Heart left ventricle (tissue), 16 donors: Measurements from ENCODE around the gene MC1R. TPM values are rescaled to one million over a fixed set of nuclear protein-coding genes. Genes with fewer than 3 reads are reported as not detected.

Source experiments
- ATAC-seq, 4 donors: fragments of 200-7000 bp; cut with Tn5 transposase; one replicate each; pipeline ENCODE4 v1.9.1; 2020 to 2022; ENCODE audit warnings: moderate library complexity in 4 of 4, mild to moderate bottlenecking in 3 of 4, moderate number of reproducible peaks in 1 of 4
- DNase-seq, 5 donors: peaks; one replicate each; pipeline ENCODE4 v3.0.0-alpha.2; 2020
- H3K27ac ChIP-seq, 12 donors: fragments of 200-600 bp; sonication (generic) in 4 of 12; one replicate each; pipeline versions ENCODE4 v1.5.0 to v1.8.0; 2016 to 2022; ENCODE audit warnings: mild to moderate bottlenecking in 2 of 12
- H3K27me3 ChIP-seq, 9 donors: fragments of 200-600 bp; sonication (generic) in 2 of 9; one replicate each; pipeline versions ENCODE4 v1.5.1 to v1.8.0; 2016 to 2022; ENCODE audit warnings: mild to moderate bottlenecking in 3 of 9
- H3K36me3 ChIP-seq, 9 donors: fragments of 200-600 bp; sonication (generic) in 2 of 9; one replicate each; pipeline versions ENCODE4 v1.5.0 to v1.8.0; 2018 to 2022; ENCODE audit warnings: mild to moderate bottlenecking in 2 of 9
- H3K4me1 ChIP-seq, 12 donors: fragments of 200-600 bp; sonication (generic) in 4 of 12; one replicate each; pipeline versions ENCODE4 v1.5.0 to v1.8.0; 2016 to 2022; ENCODE audit warnings: mild to moderate bottlenecking in 3 of 12
- H3K4me3 ChIP-seq, 12 donors: fragments of 200-600 bp; sonication (generic) in 4 of 12; one replicate each; pipeline versions ENCODE4 v1.5.0 to v1.8.0; 2017 to 2022; ENCODE audit warnings: mild to moderate bottlenecking in 9 of 12, moderate library complexity in 4 of 12
- H3K9me3 ChIP-seq, 12 donors: fragments of 200-600 bp; sonication (generic) in 4 of 12; one replicate each; pipeline versions ENCODE4 v1.5.0 to v1.8.0; 2016 to 2022; ENCODE audit warnings: mild to moderate bottlenecking in 1 of 12
- CTCF ChIP-seq, 12 donors: fragments of 200-600 bp; sonication (generic) in 4 of 12; IDR thresholded peaks; one replicate each; pipeline versions ENCODE4 v1.5.0 to v1.8.0; 2018 to 2022; ENCODE audit warnings: antibody characterized with exemption in 12 of 12, mild to moderate bottlenecking in 5 of 12
- POLR2A ChIP-seq, 2 donors: fragments of 450-650 bp; IDR thresholded peaks; one replicate each; pipeline ENCODE4 v1.6.1; 2017; ENCODE audit warnings: antibody characterized with exemption in 2 of 2, mild to moderate bottlenecking in 2 of 2, moderate library complexity in 2 of 2
- WGBS, 4 donors: extraction: QIAGEN DNeasy Blood & Tissue Kit in 2 of 4; methylation state at CpG; one replicate each; pipeline versions ENCODE4 v1.1.5 to v1.1.7; 2013 to 2018; 5-methylcytosine and 5-hydroxymethylcytosine counted together
- intact Hi-C, 10 donors: fragments of 100-400 bp; cut with DNase I; formaldehyde crosslinking; loops; one replicate each; pipeline versions ENCODE4 v1.11.1 to v1.14.2; 2022
- polyA plus RNA-seq, 2 donors: library from polyadenylated mRNA; stranded (reverse); fragments of 200-250 nt; gene quantifications; one replicate each; pipeline ENCODE4 v1.2.3, GENCODE V29; 2013
- total RNA-seq, 9 donors: library from RNA; depleted of rRNA in 2 of 9; stranded (reverse); fragments of >200 nt in 2 of 9; fragmentation: NEBNext Ultra II Directional in 3 of 9; extraction: Animal tissue kit (Norgen Biotek cat#: 25700) in 3 of 9; gene quantifications; one replicate each; pipeline versions ENCODE4 v1.1.0 to v1.2.4, GENCODE V29; 2016 to 2023
- donor health status: ischemic (EF 13 %, LVEDD 7.1; RV severe dilation, severe dysfunction).
- donor health status: healthy with polysubstance abuse.
- donor health status: DM: no; HTN: yes; CAD: no.
- donor health status: DM: no; HTN: no; CAD: no.
- donor health status: ischemic (EF 25% LVEDD 6.9; RV normal size, moderate dysfunction).
- donor health status: ischemic (EF 25% LVEDD 5.7; RV mildly dilated, moderate dysfunction).
- donor health status: healthy.
- donor health status: DM: yes; HTN: yes; CAD: no.
- donor health status: ischemic (EF 35%, LVEDD 5.7; RV mildly dilated, moderate dysfunction).
- donor health status: nonischemic (EF 11% LVEDD 7.7; RV severe dilation, severe dysfunction).
- donor health status: DM: yes; HTN: yes; CAD: no.
- donor health status: PGD.
- donor health status: ischemic (EF 29% LVEDD 5.4; RV normal size, mild dysfunction).
- donor health status: nonischemic (EF 23%, LVEDD 6.1; RV moderate dilation, normal function).

Gene MC1R
- total and polyA plus RNA-seq, 11 donors = 0.42 to 2.1 (median 1.3) TPM

GRCh38 chr16:89922884-89923639 is 4.4 kb downstream of the MC1R start, which contains the start of gene TUBB3:
TSS of gene TUBB3 (plus strand) at chr16:89923342. CDS start at chr16:89923402, 60 bp downstream.
- peak; percentile 9 to 91 for TF ChIP-seq POLR2A (IDR thresholded peaks at IDR 0.05)
- TF ChIP-seq CTCF (IDR thresholded peaks at IDR 0.05) = no peak
- Histone ChIP-seq H3K27me3 (peaks cover 0 to 43% (median 16%) of the 10 kb centered on the region in 9 donors), H3K9me3 (no peaks in the 10 kb centered on the region), H3K4me1 (peaks cover 13 to 74% (median 41%) of the 10 kb centered on the region in 12 donors), H3K27ac (peak within 1 kb of the TSS; percentile 70 to 96 (median 88)), H3K4me3 (peak within 1 kb of the TSS; percentile 58 to 80 (median 72)), H3K36me3 (no peaks in the 10 kb centered on the region)
- ATAC-seq = peak in 3 of 4 donors; percentile 36 to 54 (median 54)
- peak; percentile 72 to 90 (median 81) for DNase-seq
- WGBS, 4 donors = 1 to 2% (median 1%) methylated on average over 40 to 88 of the region's 88 CpGs
- intact Hi-C loops = loop anchor here in 1 of 10 donors (10.0 kb wide), 1 partner anchor 48 kb away; the partner anchor contains the start of gene TCF25

- Histone ChIP-seq H3K4me3 (peak overlapping the region; percentile 58 to 80 (median 72)), H3K27ac (peak overlapping the region in 6 of 12 donors; percentile 54 to 92 (median 88)), H3K4me1 (peaks cover 8 to 66% (median 33%) of the 10 kb centered on the region in 12 donors), H3K27me3 (peaks cover 0 to 43% (median 16%) of the 10 kb centered on the region in 9 donors), H3K9me3 (no peaks in the 10 kb centered on the region), H3K36me3 (no peaks in the 10 kb centered on the region)
- ATAC-seq = no peak
- 3 to 5% (median 4%) methylated on average over 7 to 41 of the region's 41 CpGs for WGBS, 4 donors
- peak in 2 of 5 donors; percentile 34 to 66 for DNase-seq
- intact Hi-C loops = loop anchor here in 1 of 10 donors (10.0 kb wide), 1 partner anchor 49 kb away; the partner anchor contains the start of gene TCF25
- TF ChIP-seq CTCF (IDR thresholded peaks at IDR 0.05) (no peak), POLR2A (IDR thresholded peaks at IDR 0.05) (no peak)
Measured at GRCh38 chr16:89923640-89924296, 5.1 kb downstream of the MC1R start.

- ATAC-seq (no peak), DNase-seq (peak in 1 of 5 donors; percentile 58)
- H3K9me3 ChIP-seq = no peaks in the 10 kb centered on the region
- peaks cover 0 to 43% (median 16%) of the 10 kb centered on the region in 9 donors for H3K27me3 ChIP-seq
- H3K27ac ChIP-seq = no peak overlapping the region
- H3K4me1 ChIP-seq = peaks cover 8 to 65% (median 30%) of the 10 kb centered on the region in 12 donors
- intact Hi-C loops = loop anchor here in 1 of 10 donors (10.0 kb wide), 1 partner anchor 50 kb away; the partner anchor contains the start of gene TCF25
- H3K4me3 ChIP-seq = peak overlapping the region in 5 of 12 donors; percentile 72 to 80 (median 72)
- no peak for TF ChIP-seq CTCF (IDR thresholded peaks at IDR 0.05)
- TF ChIP-seq POLR2A (IDR thresholded peaks at IDR 0.05) = no peak
- WGBS, 4 donors = 5 to 14% (median 7%) methylated on average over 8 to 14 of the region's 14 CpGs
- H3K36me3 ChIP-seq = no peaks in the 10 kb centered on the region
Measured at GRCh38 chr16:89924297-89924924, 5.7 kb downstream of the MC1R start.
